GM12878 (cell line): ENCODE results near the gene NMUR1. TPM values are rescaled to one million over a fixed set of nuclear protein-coding genes. Genes with fewer than 3 reads are reported as not detected.

ENCODE experiments used
- CTCF ChIP-seq, 3 experiments: IDR thresholded peaks in 2 of 3; conservative IDR thresholded peaks in 1 of 3; 2 replicates each; pipeline ENCODE4 v1.5.1; 2011; ENCODE audit warnings: low read depth in 3 of 3, low read length in 3 of 3, mild to moderate bottlenecking in 3 of 3, control low read depth in 2 of 3, moderate library complexity in 2 of 3, inconsistent platforms in 1 of 3, mixed read lengths in 1 of 3; ENCODE audit not compliant: control insufficient read depth in 2 of 3, insufficient read depth in 1 of 3; ENCODE audit errors: extremely low read depth in 1 of 3
- CUX1 ChIP-seq: IDR thresholded peaks from 2 replicates; pipeline ENCODE4 v1.6.1; 2012; ENCODE audit warnings: improper control_type of control experiment, low read depth, low read length; ENCODE audit not compliant: insufficient replicate concordance
- MEF2A ChIP-seq: IDR thresholded peaks from 2 replicates; pipeline ENCODE4 v1.6.1; 2011; ENCODE audit warnings: low read depth, mild to moderate bottlenecking, low read length, moderate library complexity; ENCODE audit not compliant: insufficient read depth
- MEF2B ChIP-seq: fragments of 450-650 bp; IDR thresholded peaks from 2 replicates; pipeline ENCODE4 v1.6.1; 2018; ENCODE audit warnings: mild to moderate bottlenecking, moderate library complexity; ENCODE audit not compliant: partially characterized antibody, poor library complexity, severe bottlenecking
- MLLT1 ChIP-seq: fragments of 450-650 bp; IDR thresholded peaks from 2 replicates; pipeline ENCODE4 v1.6.1; 2016; ENCODE audit warnings: mild to moderate bottlenecking
- NFIC ChIP-seq: IDR thresholded peaks from 2 replicates; pipeline ENCODE4 v1.6.1; 2012; ENCODE audit warnings: low read depth, mild to moderate bottlenecking, inconsistent platforms, low read length, moderate library complexity
- RAD21 ChIP-seq: IDR thresholded peaks from 2 replicates; pipeline ENCODE4 v1.6.1; 2011; ENCODE audit warnings: mild to moderate bottlenecking, low read depth, low read length, moderate library complexity; ENCODE audit not compliant: insufficient read depth
- RB1 ChIP-seq: fragments of 450-650 bp; formaldehyde crosslinking; IDR thresholded peaks from 2 replicates; pipeline ENCODE4 v1.6.1; 2017; ENCODE audit warnings: mild to moderate bottlenecking, borderline replicate concordance
- RELB ChIP-seq: fragments of 450-650 bp; IDR thresholded peaks from 2 replicates; pipeline ENCODE4 v1.6.1; 2017; ENCODE audit warnings: low read depth, mild to moderate bottlenecking, moderate library complexity
- SIX5 ChIP-seq: IDR thresholded peaks from 2 replicates; pipeline ENCODE4 v1.6.1; 2011; ENCODE audit warnings: mild to moderate bottlenecking, low read depth, low read length, moderate library complexity; ENCODE audit not compliant: severe bottlenecking
- SKIL ChIP-seq: fragments of 450-650 bp; IDR thresholded peaks from 2 replicates; pipeline ENCODE4 v1.6.1; 2017; ENCODE audit warnings: mild to moderate bottlenecking, low read depth, inconsistent platforms; ENCODE audit not compliant: poor library complexity, severe bottlenecking
- SMC3 ChIP-seq: IDR thresholded peaks from 2 replicates; pipeline ENCODE4 v1.6.1; 2011; ENCODE audit warnings: low read length, improper control_type of control experiment, borderline replicate concordance
- polyA plus RNA-seq, 11 experiments: library from polyadenylated mRNA; depleted of rRNA in 4 of 11; unstranded in 6 of 11; stranded (reverse) in 5 of 11; fragments of >200 nt; fragmentation: Nextera tagmentation in 4 of 11; fragmentation: Illumina TruSeq in 1 of 11; extraction: Ambion mirVana in 4 of 11; extraction: Trizol in 1 of 11; gene quantifications; 1 replicate in 1 of 11; 2 replicates in 10 of 11; pipeline versions ENCODE4 v1.2.1 to v1.2.3, GENCODE V29; 2011 to 2016; ENCODE audit warnings: inconsistent platforms in 2 of 11, missing spikeins in 2 of 11, low read depth in 1 of 11
- total RNA-seq, 4 experiments: library from RNA; depleted of rRNA in 3 of 4; stranded (reverse); fragments of >200 nt in 3 of 4; fragmentation: Illumina TruSeq in 1 of 4; extraction: Trizol in 1 of 4; gene quantifications; 2 replicates each; pipeline versions ENCODE4 v1.2.1 to v1.2.3, GENCODE V29; 2013 to 2021

The NMUR1 gene
- total and polyA plus RNA-seq, 10 of the 15 experiments (the other 5 are each of a cell fraction or from before 2014, with no cell fraction given) = under 0.01 to 0.08 (median 0.02) TPM; not detected in 5

GRCh38 chr2:231563378-231563961 lies 33.2 kb upstream of the NMUR1 start (continued):
- no peak for TF ChIP-seq CUX1
- no peak for TF ChIP-seq SIX5
- no peak for TF ChIP-seq MLLT1
- peak; percentile 76; the same call in 1 of the 2 replicates for TF ChIP-seq SMC3
- no peak for TF ChIP-seq MEF2B
- no peak for TF ChIP-seq RB1
- TF ChIP-seq MEF2A = no peak
- TF ChIP-seq RELB = no peak
- TF ChIP-seq CTCF (IDR thresholded peaks at IDR 0.05 in 2 of 3, conservative IDR thresholded peaks at IDR 0.05 in 1 of 3; ENCODE audit: control insufficient read depth in 2 of 3, extremely low read depth in 1 of 3, insufficient read depth in 1 of 3, low read depth in 3 of 3, low read length in 3 of 3) = peak; percentile 59 to 89 (median 85); a peak in 5 of 6 replicates
- TF ChIP-seq RAD21 = peak; percentile 83
- no peak for TF ChIP-seq NFIC
- no peak for TF ChIP-seq SKIL
